Lower leg skin (tissue), 3 donors: Measurements from ENCODE around the gene XPNPEP2.

Experiments used
- POLR2A ChIP-seq, 2 donors: fragments of 450-650 bp; IDR thresholded peaks; one replicate each; pipeline ENCODE4 v1.6.1; 2016 to 2017; ENCODE audit warnings: antibody characterized with exemption in 2 of 2, mild to moderate bottlenecking in 1 of 2, moderate library complexity in 1 of 2
- TF ChIP-seq, protein P1 (sequence below), 3 donors: fragments of 450-650 bp; IDR thresholded peaks; one replicate each; pipeline ENCODE4 v1.5.1; 2016; ENCODE audit warnings: antibody characterized with exemption in 3 of 3, mild to moderate bottlenecking in 3 of 3, moderate library complexity in 2 of 3

DNA sequence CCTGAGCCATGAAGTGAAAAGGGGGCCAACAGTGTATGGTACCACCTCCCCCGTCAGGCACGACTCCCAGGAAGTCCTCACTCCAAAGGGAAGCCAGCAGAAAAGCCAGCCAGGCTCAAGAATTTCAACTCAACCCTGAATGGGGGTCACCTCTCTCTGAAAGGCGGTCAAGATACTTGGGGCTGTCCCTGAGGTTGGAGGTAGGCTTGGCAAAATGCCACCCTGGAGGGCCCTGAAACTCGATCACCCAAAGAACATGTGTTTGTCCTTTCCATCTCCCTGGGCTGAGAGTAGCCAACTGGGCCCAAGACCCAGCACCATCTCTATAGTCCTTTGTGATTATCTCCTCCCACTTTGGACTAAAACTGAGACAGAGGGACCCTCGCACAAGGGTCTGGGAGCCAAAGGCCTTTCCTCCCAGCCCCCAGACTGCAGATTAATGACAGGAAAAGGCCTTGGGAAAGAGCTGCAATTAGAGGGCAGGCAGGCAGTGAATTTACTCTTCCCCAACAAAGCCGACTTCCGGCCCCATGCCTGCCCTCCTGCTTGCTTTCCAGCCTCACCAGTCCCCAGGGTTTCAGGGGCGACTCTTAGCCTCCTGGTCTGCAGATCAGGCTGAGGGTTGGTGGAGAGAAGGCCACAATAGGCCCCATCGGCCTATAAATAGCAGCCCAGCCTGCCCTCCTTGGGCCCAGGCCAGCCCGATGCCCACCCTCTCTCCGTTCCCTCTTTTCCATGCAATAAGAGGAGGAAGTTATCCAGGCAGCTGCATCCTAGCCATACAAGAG is 46.6 kb downstream of the XPNPEP2 start:
- TF ChIP-seq, protein P1, sequence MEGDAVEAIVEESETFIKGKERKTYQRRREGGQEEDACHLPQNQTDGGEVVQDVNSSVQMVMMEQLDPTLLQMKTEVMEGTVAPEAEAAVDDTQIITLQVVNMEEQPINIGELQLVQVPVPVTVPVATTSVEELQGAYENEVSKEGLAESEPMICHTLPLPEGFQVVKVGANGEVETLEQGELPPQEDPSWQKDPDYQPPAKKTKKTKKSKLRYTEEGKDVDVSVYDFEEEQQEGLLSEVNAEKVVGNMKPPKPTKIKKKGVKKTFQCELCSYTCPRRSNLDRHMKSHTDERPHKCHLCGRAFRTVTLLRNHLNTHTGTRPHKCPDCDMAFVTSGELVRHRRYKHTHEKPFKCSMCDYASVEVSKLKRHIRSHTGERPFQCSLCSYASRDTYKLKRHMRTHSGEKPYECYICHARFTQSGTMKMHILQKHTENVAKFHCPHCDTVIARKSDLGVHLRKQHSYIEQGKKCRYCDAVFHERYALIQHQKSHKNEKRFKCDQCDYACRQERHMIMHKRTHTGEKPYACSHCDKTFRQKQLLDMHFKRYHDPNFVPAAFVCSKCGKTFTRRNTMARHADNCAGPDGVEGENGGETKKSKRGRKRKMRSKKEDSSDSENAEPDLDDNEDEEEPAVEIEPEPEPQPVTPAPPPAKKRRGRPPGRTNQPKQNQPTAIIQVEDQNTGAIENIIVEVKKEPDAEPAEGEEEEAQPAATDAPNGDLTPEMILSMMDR (IDR thresholded peaks at IDR 0.05), result no peak
- no peak for TF ChIP-seq POLR2A (IDR thresholded peaks at IDR 0.05)
